Central memory CD8-positive, alpha-beta T cell (primary cell): ENCODE data around the gene DET1.
A peak's percentile ranks its signal among the peaks of the same experiment; 100 is the strongest.

ENCODE experiments used
- ATAC-seq: fragments of 150-1000 bp; cut with Tn5 transposase; replicated peaks from 2 replicates; pipeline ENCODE4 v1.10.0; 2022; ENCODE audit warnings: mild to moderate bottlenecking, moderate FRiP score, moderate number of reproducible peaks; ENCODE audit not compliant: poor library complexity, severe bottlenecking; ENCODE audit errors: extremely low read depth
- DNase-seq, 2 donors: peaks; one replicate each; pipeline ENCODE4 v3.0.0; 2021; ENCODE audit warnings: low spot score in 2 of 2
- H3K27ac Mint-ChIP-seq: one replicate; pipeline ENCODE4 v1.8.0; 2022; ENCODE audit warnings: low read depth, mild to moderate bottlenecking, moderate library complexity, mixed read lengths
- H3K27me3 Mint-ChIP-seq: one replicate; pipeline ENCODE4 v1.8.0; 2022; ENCODE audit warnings: mixed read lengths
- H3K36me3 Mint-ChIP-seq: one replicate; pipeline ENCODE4 v1.8.0; 2022; ENCODE audit warnings: mild to moderate bottlenecking, moderate library complexity, mixed read lengths; ENCODE audit not compliant: insufficient read depth
- H3K4me1 Mint-ChIP-seq: one replicate; pipeline ENCODE4 v1.8.0; 2022; ENCODE audit warnings: mixed read lengths
- H3K4me3 Mint-ChIP-seq: one replicate; pipeline ENCODE4 v1.8.0; 2022; ENCODE audit warnings: mild to moderate bottlenecking, moderate library complexity, mixed read lengths
- H3K9me3 Mint-ChIP-seq: one replicate; pipeline ENCODE4 v1.8.0; 2022; ENCODE audit warnings: mixed read lengths

The DET1 gene

DNA sequence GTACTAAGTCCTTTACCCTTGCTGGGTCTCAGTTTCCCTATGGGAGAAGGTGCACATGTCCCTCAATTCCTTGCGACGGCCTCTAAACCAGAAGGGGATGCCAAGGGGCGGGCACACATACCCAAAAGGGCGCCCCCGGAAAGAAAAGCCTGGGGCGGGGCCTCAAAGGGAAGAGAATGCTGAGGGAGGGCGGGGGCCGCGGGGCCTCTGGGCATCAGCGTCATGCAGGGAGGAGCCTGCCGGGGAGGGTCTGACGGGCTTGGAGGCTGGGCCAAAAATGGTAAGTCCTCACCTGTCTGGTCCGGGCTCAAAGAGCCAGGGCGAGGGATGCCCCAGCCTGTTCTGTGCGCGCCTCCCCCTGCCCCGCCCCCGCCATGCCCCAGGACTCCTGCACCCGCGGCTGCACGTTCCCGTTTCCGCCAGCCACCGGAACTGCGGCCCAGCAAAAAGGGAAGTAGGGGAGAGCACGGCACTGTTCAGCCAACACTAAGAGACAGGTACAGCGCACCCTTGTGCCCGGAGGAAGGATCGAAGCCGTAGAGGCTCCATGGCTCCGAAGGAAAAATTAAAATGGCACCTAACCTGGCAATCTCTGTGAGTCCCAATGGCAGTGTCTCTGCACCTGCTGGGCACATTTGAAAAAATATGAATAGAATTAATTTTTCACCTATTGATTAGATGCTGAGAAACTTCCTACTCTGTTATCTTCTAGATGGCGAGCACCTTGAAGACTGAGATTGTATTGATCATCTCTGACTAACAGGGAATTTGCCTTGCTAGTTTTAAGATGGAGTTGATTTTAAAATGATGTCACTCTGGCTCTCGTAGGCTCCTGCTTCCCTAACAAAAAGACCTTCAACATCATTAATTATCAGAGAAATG, at the start of gene DET1:
Gene DET1, minus strand, starts transcription at position 434 of the 882 bp plus-strand sequence. CDS start 14,976 bp downstream, outside the sequence.
- Mint-ChIP-seq H3K4me3 (peak within 1 kb of the TSS; percentile 80), H3K27ac (peak within 1 kb of the TSS; percentile 76), H3K27me3 (no peaks in the 10 kb centered on the region), H3K9me3 (no peaks in the 10 kb centered on the region), H3K36me3 (no peaks in the 10 kb centered on the region), H3K4me1 (peaks cover 6% of the 10 kb centered on the region)
- DNase-seq: peak; percentile 85 to 89
- ATAC-seq: peak; percentile 95

GRCh38 chr15:88591384-88591783, 44.9 kb upstream of the DET1 start:
- no peak overlapping the region for H3K27ac Mint-ChIP-seq
- H3K4me1 Mint-ChIP-seq: no peaks in the 10 kb centered on the region
- H3K9me3 Mint-ChIP-seq: no peaks in the 10 kb centered on the region
- H3K36me3 Mint-ChIP-seq: no peaks in the 10 kb centered on the region
- H3K27me3 Mint-ChIP-seq: peaks cover 9% of the 10 kb centered on the region
- no peak overlapping the region for H3K4me3 Mint-ChIP-seq
- ATAC-seq (no peak), DNase-seq (no peak)

DNA sequence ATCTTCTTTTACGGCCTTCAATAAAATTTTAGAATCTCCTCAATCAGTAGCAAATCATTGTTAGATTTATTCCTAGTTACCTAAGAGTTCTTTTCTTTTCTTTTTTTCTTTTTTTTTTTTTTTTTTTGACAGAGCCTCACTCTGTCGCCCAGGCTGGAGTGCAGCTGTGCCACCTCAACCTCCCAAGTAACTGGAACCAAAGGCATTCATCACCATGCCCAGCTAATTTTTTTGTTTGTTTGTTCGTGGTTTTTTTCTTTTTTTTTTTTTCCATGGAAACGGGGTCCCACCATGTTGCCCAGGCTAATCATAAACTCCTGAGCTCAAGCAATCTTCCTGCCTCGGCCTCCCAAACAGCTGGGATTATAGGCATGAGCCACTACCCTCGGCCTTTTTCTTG, 44.3 kb upstream of the DET1 start:
- H3K4me1 Mint-ChIP-seq: no peaks in the 10 kb centered on the region
- no peaks in the 10 kb centered on the region for H3K36me3 Mint-ChIP-seq
- H3K9me3 Mint-ChIP-seq: no peaks in the 10 kb centered on the region
- DNase-seq (no peak), ATAC-seq (no peak)
- H3K4me3 Mint-ChIP-seq: no peak overlapping the region
- H3K27ac Mint-ChIP-seq: no peak overlapping the region
- H3K27me3 Mint-ChIP-seq: peaks cover 3% of the 10 kb centered on the region

DNA sequence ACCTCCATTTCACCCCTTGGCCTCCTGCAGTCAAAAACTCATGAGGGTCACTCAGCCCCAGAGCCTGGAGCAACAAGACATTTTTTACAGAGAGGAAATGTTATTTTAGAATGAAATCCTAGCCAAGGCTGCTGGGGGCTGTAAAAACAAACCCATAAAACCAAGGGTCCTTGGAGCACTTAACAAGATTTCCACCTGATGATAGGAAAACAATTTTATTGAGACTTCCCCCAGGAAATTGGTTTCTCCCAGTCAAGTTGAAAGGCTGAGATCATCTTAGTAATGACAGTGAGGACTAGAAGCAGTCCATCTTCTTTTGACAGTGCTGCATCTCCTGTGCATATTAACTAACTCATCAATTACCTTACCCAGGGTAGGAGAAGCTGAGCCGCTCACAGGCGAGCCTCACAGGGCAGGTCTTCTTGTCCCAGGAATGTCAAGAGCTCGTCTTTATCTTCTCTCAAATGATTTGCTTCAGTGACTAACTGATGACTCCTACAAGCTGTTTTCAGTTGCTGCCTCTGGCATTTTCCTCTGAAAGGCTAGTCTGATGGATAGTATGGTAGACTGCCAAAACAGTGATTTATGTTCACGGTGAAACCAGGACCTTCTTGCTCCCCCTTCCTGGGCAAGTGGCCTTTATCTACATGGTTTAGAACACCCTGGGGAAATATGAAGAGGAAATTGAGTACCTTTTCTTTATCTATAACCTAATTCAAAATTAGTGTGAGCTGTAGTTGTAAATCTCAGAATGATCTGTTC, 40.1 kb upstream of the DET1 start:
- ATAC-seq (no peak), DNase-seq (no peak)
- H3K4me1 Mint-ChIP-seq: no peaks in the 10 kb centered on the region
- no peak overlapping the region for H3K4me3 Mint-ChIP-seq
- peaks cover 9% of the 10 kb centered on the region for H3K27me3 Mint-ChIP-seq
- H3K27ac Mint-ChIP-seq: no peak overlapping the region
- no peaks in the 10 kb centered on the region for H3K36me3 Mint-ChIP-seq
- H3K9me3 Mint-ChIP-seq: no peaks in the 10 kb centered on the region

- ATAC-seq (no peak), DNase-seq (no peak)
- no peak overlapping the region for H3K4me3 Mint-ChIP-seq
- no peaks in the 10 kb centered on the region for H3K4me1 Mint-ChIP-seq
- H3K27ac Mint-ChIP-seq: no peak overlapping the region
- H3K36me3 Mint-ChIP-seq: no peaks in the 10 kb centered on the region
- peaks cover 9% of the 10 kb centered on the region for H3K27me3 Mint-ChIP-seq
- no peaks in the 10 kb centered on the region for H3K9me3 Mint-ChIP-seq
These were observed 34.1 kb upstream of the DET1 start for GRCh38 chr15:88580532-88580931.

GRCh38 chr15:88579322-88579721, 32.8 kb upstream of the DET1 start:
- H3K9me3 Mint-ChIP-seq: no peaks in the 10 kb centered on the region
- H3K27ac Mint-ChIP-seq: no peak overlapping the region
- ATAC-seq: no peak
- no peaks in the 10 kb centered on the region for H3K4me1 Mint-ChIP-seq
- H3K4me3 Mint-ChIP-seq: no peak overlapping the region
- DNase-seq: no peak
- H3K27me3 Mint-ChIP-seq: peaks cover 19% of the 10 kb centered on the region
- H3K36me3 Mint-ChIP-seq: no peaks in the 10 kb centered on the region

- Mint-ChIP-seq H3K9me3 (no peaks in the 10 kb centered on the region), H3K36me3 (no peaks in the 10 kb centered on the region), H3K27ac (no peak overlapping the region), H3K4me1 (no peaks in the 10 kb centered on the region), H3K27me3 (peaks cover 24% of the 10 kb centered on the region), H3K4me3 (no peak overlapping the region)
- no peak for ATAC-seq
- DNase-seq: no peak
These were observed 28.2 kb upstream of the DET1 start for GRCh38 chr15:88574655-88575054.

DNA sequence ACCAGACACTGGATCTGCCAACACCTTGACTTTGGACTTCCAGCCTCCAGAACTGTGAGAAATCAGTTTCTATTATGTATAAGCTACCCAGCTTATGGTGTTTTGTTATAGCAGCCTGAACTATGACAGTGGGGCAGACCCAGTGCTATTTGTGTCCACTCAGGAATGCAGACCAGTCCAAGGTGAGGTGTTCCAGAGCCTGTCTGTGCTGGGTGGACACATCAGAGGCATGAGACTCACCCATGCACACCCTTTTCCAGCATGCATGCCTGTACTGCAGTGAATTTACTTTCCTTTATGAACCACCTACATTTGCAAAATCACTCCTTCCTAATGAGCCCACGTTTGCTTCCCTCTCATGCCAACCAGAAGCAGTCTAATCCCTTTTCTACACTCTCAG, 27.6 kb upstream of the DET1 start:
- Mint-ChIP-seq H3K9me3 (no peaks in the 10 kb centered on the region), H3K36me3 (no peaks in the 10 kb centered on the region), H3K4me1 (no peaks in the 10 kb centered on the region), H3K27ac (no peak overlapping the region), H3K4me3 (no peak overlapping the region), H3K27me3 (peaks cover 24% of the 10 kb centered on the region)
- ATAC-seq (no peak), DNase-seq (no peak)

GRCh38 chr15:88571852-88572259, 25.4 kb upstream of the DET1 start:
- Mint-ChIP-seq H3K27ac (no peak overlapping the region), H3K36me3 (no peaks in the 10 kb centered on the region), H3K4me1 (no peaks in the 10 kb centered on the region), H3K4me3 (no peak overlapping the region), H3K9me3 (no peaks in the 10 kb centered on the region), H3K27me3 (peaks cover 34% of the 10 kb centered on the region)
- DNase-seq (no peak), ATAC-seq (no peak)

DNA sequence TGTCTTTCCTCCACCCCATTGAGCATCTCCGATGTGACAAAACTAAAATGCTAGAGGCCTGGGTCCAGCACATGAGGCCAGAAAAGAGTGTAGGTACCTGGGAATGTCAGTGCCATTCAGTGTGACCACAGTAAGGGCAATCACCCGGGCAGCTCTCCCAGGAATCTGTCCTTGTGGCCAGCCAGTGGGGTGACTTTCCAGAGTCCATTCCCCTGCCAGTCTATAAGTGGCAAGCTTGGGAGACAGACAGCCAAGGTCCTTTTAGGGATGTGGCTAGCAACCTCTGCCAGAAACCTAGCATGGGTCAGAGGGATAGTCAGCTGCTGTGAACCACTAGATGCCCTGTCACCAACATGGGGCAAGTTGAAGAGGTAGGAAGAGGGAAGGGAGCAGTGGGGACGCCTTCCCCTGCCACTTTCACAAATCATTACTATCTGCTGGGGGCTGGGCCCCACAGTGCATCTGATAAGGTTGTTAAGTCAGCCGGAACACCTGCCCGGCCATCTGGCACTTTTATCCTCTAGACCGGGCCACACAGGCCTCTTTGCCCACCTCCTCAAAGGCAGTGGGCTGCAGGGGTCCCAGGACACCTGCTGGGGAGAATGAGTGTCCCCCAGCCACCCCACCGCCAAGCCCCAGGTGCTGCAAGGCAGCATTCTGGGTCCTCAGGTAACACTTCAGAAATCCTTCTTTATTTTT, 24.8 kb upstream of the DET1 start:
- no peak overlapping the region for H3K27ac Mint-ChIP-seq

DNA sequence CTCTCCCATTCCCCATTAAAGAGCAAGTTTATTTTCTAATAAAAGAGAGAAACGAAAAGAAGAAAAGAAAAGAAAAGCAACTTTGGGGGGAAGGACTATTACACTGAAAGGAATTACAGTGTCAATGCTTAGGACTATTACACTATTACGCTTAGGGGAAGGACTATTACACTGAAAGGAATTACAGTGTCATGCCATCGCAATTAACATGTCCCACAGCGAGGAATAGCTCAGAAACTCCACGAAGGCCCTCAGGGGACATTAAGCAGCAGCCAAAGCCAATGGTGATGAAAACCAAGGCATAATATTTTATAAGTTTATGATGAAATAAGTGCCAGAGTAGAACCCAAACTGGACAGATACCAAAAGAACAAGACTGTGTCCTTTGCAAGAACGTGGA, 22.1 kb upstream of the DET1 start:
- Mint-ChIP-seq H3K9me3 (no peaks in the 10 kb centered on the region), H3K27me3 (peaks cover 16% of the 10 kb centered on the region)

More for the DNA sequence above, 24.8 kb upstream of the DET1 start:
- ATAC-seq: no peak
- Mint-ChIP-seq H3K4me1 (no peaks in the 10 kb centered on the region), H3K9me3 (no peaks in the 10 kb centered on the region), H3K27me3 (peaks cover 34% of the 10 kb centered on the region), H3K4me3 (no peak overlapping the region), H3K36me3 (no peaks in the 10 kb centered on the region)
- DNase-seq: no peak

DNA sequence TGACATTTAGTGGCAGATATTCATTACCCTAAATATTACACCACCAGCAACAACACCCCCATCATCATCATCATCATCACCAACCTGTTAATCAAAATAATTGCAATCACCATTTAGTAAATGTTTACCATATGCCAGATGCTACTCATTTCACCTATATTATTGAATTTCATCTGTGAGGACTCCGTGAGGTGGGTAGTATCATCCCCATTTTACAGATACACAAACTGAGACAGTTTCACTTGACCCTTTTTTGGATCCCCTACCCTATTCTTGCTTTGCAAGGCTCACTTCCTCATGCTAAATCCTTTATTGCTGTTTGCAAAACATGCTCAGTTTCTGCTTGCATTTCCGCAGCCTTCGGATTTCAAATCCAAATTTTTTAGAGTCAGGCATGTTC, 18.3 kb upstream of the DET1 start:
- peaks cover 3% of the 10 kb centered on the region for H3K36me3 Mint-ChIP-seq
- DNase-seq: no peak
- H3K4me1 Mint-ChIP-seq: no peaks in the 10 kb centered on the region
- H3K9me3 Mint-ChIP-seq: no peaks in the 10 kb centered on the region
- ATAC-seq: no peak
- no peak overlapping the region for H3K4me3 Mint-ChIP-seq
- H3K27me3 Mint-ChIP-seq: peaks cover 37% of the 10 kb centered on the region
- H3K27ac Mint-ChIP-seq: no peak overlapping the region

More for the DNA sequence above, 22.1 kb upstream of the DET1 start:
- ATAC-seq (no peak), DNase-seq (no peak)
- Mint-ChIP-seq H3K36me3 (peaks cover 3% of the 10 kb centered on the region), H3K27ac (no peak overlapping the region), H3K4me1 (no peaks in the 10 kb centered on the region), H3K4me3 (no peak overlapping the region)
